D721Med (cell line): ENCODE results near the gene EYS.

ENCODE experiments used
- DNase-seq: peaks from one replicate; pipeline ENCODE4 v3.0.0; 2011; ENCODE audit warnings: low spot score; ENCODE audit not compliant: insufficient read length
- FAIRE-seq: peaks from 2 replicates; lab custom pipeline; 2011; peaks lifted over from hg19 to GRCh38; lab: Jason Lieb, UNC
- CTCF ChIP-seq: IDR thresholded peaks from 2 replicates; pipeline ENCODE4 v1.5.1; 2012; ENCODE audit warnings: mild to moderate bottlenecking, control low read depth; ENCODE audit not compliant: insufficient read depth; ENCODE audit errors: missing control alignments

The EYS gene

DNA sequence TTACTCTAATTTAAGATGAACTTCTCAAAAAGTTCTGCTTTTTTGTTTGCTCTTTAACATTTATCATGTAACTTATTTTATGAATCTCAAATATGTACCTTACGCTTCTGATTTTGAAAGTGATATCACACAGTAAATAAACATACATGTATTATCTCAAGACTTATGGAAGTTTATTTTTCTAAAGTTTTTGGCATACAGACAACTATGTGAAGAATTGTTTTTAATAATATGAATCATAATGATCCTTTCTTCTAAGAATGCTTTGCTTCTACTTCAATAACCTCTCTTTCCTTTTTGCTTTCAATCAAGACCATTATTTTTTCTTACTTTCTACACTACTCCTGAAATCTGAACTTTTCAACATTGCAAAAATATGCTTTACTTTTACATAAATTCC, 816.4 kb downstream of the EYS start:
- no peak for FAIRE-seq
- TF ChIP-seq CTCF: no peak
- DNase-seq: no peak

- no peak for TF ChIP-seq CTCF
- FAIRE-seq: no peak
Observed at GRCh38 chr6:64889144-64889543, 817.9 kb downstream of the EYS start.

DNA sequence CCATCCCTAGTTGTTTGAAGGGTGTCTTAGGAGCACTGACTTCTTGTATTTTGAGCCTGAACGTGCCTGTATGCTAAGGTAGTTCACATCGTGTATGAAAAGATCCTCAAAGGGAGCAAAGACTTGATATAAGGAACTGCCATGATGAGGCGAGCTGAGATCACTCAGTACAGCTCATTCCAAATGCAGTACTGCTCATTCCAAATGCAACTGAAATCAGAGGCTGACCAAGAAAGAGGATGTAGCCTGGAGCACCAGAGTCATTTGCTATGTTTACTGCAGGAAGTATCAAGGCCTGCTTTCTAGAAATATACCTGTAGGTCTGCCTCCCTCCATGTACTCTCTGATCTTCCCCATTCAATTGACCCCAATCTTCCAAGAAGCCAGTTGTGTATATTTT, 832.2 kb downstream of the EYS start:
- DNase-seq: no peak
- TF ChIP-seq CTCF: no peak
- no peak for FAIRE-seq

More at GRCh38 chr6:64889144-64889543, 817.9 kb downstream of the EYS start:
- DNase-seq: no peak

DNA sequence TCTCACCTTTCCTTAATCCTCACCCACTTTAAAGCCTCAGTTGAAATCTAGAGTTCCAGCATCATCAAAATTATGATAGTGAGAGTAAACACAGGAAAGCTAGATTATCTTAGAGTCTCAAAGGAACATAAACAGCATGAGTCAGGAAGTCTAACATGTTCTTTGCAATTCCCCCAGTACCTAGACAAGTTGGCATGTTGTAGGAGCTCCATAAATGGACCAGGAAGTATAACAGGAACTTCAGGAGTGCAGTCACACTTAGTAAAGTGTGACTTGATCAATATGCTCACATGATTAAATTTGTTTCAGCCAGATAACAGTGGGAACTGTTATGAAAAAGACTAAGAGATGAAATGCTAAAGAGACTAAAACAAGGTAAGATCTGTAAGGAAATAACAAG, 834.4 kb downstream of the EYS start:
- DNase-seq: no peak
- no peak for FAIRE-seq
- no peak for TF ChIP-seq CTCF

GRCh38 chr6:64861039-64861651, 845.9 kb downstream of the EYS start:
- DNase-seq: no peak
- FAIRE-seq: no peak
- TF ChIP-seq CTCF: no peak

GRCh38 chr6:64860203-64860602, 846.8 kb downstream of the EYS start:
- DNase-seq: no peak
- no peak for FAIRE-seq
- TF ChIP-seq CTCF: no peak

DNA sequence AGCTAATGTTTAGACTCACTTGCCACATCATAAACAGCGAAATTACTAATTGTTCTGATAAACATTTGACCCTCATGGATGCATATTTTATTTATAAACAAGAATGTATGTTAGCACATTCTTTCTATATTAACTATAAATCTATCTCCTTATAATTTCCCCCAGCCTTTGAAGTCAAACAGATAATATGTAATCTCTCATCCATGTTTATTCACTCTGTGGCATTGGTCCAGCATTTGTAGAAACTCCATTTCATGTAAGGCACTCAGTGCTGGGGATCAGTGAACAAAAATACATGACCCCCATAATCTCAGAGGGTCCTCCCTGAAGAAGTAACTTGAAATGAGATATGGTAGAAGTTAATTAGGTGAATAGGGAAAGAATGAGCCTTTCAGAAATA, 856.9 kb downstream of the EYS start:
- TF ChIP-seq CTCF: no peak
- DNase-seq (no peak), FAIRE-seq (no peak)
